ENCODE results near the gene WWOX.

- TF ChIP-seq, protein P1, sequence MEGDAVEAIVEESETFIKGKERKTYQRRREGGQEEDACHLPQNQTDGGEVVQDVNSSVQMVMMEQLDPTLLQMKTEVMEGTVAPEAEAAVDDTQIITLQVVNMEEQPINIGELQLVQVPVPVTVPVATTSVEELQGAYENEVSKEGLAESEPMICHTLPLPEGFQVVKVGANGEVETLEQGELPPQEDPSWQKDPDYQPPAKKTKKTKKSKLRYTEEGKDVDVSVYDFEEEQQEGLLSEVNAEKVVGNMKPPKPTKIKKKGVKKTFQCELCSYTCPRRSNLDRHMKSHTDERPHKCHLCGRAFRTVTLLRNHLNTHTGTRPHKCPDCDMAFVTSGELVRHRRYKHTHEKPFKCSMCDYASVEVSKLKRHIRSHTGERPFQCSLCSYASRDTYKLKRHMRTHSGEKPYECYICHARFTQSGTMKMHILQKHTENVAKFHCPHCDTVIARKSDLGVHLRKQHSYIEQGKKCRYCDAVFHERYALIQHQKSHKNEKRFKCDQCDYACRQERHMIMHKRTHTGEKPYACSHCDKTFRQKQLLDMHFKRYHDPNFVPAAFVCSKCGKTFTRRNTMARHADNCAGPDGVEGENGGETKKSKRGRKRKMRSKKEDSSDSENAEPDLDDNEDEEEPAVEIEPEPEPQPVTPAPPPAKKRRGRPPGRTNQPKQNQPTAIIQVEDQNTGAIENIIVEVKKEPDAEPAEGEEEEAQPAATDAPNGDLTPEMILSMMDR (IDR thresholded peaks at IDR 0.05; ENCODE audit: insufficient read depth, low read depth, low read length) = no peak
- no peak for TF ChIP-seq EZH2 (IDR thresholded peaks at IDR 0.05; ENCODE audit: insufficient read depth, low read length)
These were observed 1043.6 kb downstream of the WWOX start for GRCh38 chr16:79143026-79143425.
